Effector memory CD8-positive, alpha-beta T cell (primary cell): ENCODE data around the gene SF3B3.
"Not testable (repeated sequence)": the region's sequence is repeated elsewhere in the genome, so short reads cannot be mapped to it uniquely, and the experiment has no call there.

Experiments
- ATAC-seq: fragments of 150-1000 bp; cut with Tn5 transposase; replicated peaks from 2 replicates; pipeline ENCODE4 v1.10.0; 2021; ENCODE audit warnings: mild to moderate bottlenecking, moderate library complexity
- DNase-seq, 3 experiments: peaks; one replicate each; pipeline ENCODE4 v3.0.0; 2021
- H3K27ac Mint-ChIP-seq, 2 donors: one replicate each; pipeline ENCODE4 v1.8.0; 2022; ENCODE audit warnings: mild to moderate bottlenecking in 2 of 2, mixed read lengths in 2 of 2, moderate library complexity in 2 of 2
- H3K27me3 Mint-ChIP-seq, 2 donors: one replicate each; pipeline ENCODE4 v1.8.0; 2022; ENCODE audit warnings: mixed read lengths in 2 of 2
- H3K36me3 Mint-ChIP-seq: one replicate; pipeline ENCODE4 v1.8.0; 2022; ENCODE audit warnings: mild to moderate bottlenecking, moderate library complexity, mixed read lengths; ENCODE audit not compliant: insufficient read depth
- H3K4me1 Mint-ChIP-seq, 2 donors: one replicate each; pipeline ENCODE4 v1.8.0; 2022; ENCODE audit warnings: low read depth in 2 of 2, mixed read lengths in 2 of 2
- H3K4me3 Mint-ChIP-seq, 2 donors: one replicate each; pipeline ENCODE4 v1.8.0; 2022; ENCODE audit warnings: mild to moderate bottlenecking in 2 of 2, mixed read lengths in 2 of 2, moderate library complexity in 2 of 2
- H3K9me3 Mint-ChIP-seq, 2 donors: one replicate each; pipeline ENCODE4 v1.8.0; 2022; ENCODE audit warnings: mixed read lengths in 2 of 2

SF3B3 gene

DNA sequence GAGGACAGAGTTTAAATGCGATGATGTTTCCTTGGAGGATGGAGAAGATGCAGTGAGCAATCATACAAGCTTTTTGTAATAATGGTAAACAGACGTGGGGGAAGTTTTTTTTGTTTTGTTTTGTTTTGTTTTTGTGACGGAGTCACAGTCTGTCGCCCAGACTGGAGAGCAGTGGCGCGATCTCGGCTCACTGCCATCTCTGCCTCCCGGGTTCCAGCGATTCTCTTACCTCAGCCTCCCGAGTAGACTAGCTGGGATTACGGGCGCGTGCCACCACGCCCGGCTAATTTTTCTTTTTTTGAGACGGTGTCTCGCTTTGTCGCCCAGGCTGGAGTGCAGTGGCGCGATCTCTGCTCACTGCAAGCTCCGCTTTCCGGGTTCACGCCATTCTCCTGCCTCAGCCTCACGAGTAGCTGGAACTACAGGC lies 796 bp downstream of the SF3B3 start:
- H3K9me3 Mint-ChIP-seq, H3K27me3 Mint-ChIP-seq: not testable (repeated sequence)
- Mint-ChIP-seq H3K4me1 (peaks cover 60 to 66% of the 10 kb centered on the region in 2 donors), H3K27ac (peak overlapping the region; percentile 99 to 100), H3K4me3 (peak overlapping the region; percentile 95 to 99), H3K36me3 (peaks cover 83% of the 10 kb centered on the region)
- DNase-seq (peak; percentile 25 to 57 (median 42)), ATAC-seq (peak; percentile 28)

DNA sequence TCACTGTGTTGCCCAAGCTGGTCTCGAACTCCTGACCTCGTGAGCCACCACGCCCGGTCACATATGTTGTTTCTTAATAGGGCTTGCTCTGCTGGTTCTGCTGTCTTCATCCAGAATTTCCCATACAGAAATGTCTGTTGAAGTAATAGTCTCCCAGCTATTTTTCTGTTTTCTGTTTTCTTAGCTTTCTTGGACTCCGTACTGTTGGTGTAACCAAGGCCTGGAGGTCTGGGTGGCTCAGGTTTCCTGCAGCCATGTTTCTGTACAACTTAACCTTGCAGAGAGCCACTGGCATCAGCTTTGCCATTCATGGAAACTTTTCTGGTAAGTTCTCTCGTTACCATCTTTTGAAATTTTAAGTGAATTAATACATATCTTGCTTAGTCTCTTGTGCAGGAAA lies 2.8 kb downstream of the SF3B3 start:
- no peaks in the 10 kb centered on the region for H3K27me3 Mint-ChIP-seq
- H3K4me3 Mint-ChIP-seq = peak overlapping the region; percentile 95 to 99
- H3K4me1 Mint-ChIP-seq = peaks cover 47 to 54% of the 10 kb centered on the region in 2 donors
- ATAC-seq = no peak
- peaks cover 84% of the 10 kb centered on the region for H3K36me3 Mint-ChIP-seq
- H3K9me3 Mint-ChIP-seq = no peaks in the 10 kb centered on the region
- H3K27ac Mint-ChIP-seq = peak overlapping the region; percentile 99 to 100
- DNase-seq = no peak

DNA sequence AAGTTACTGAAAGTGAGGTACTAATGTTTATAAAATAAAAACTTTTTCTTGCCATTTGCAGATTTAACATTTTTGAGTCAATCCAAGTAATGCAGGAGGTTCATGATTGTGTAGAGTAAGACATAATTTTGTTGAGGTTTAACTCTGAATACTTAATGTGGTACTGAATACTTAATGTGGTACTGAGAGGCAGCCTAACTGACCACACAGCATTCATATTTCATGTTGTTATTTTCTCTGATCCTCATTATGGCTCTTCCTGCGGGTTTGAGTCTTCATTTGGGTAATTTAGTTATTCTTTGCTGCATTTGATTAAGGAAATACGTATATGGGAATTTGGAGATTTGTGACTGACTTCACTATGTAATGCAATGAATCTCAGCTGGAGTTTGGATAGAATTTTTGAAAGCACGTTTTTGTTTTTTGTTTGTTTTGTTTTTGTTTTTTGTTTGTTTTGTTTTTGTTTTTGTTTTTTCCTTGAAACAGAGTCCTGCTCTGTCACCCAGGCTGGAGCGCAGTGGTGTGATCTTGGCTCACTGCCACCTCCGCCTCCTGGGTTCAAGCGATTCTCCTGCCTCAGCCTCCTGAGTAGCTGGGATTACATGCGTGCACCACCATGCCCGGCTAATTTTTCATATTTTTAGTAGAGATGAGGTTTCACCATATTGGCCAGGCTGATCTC lies 3.8 kb downstream of the SF3B3 start:
- Mint-ChIP-seq H3K9me3 (no peaks in the 10 kb centered on the region), H3K4me1 (peaks cover 42 to 48% of the 10 kb centered on the region in 2 donors), H3K36me3 (peaks cover 94% of the 10 kb centered on the region), H3K27ac (peak overlapping the region; percentile 6 to 100), H3K4me3 (peak overlapping the region; percentile 95 to 99), H3K27me3 (no peaks in the 10 kb centered on the region)
- ATAC-seq (no peak), DNase-seq (no peak)

DNA sequence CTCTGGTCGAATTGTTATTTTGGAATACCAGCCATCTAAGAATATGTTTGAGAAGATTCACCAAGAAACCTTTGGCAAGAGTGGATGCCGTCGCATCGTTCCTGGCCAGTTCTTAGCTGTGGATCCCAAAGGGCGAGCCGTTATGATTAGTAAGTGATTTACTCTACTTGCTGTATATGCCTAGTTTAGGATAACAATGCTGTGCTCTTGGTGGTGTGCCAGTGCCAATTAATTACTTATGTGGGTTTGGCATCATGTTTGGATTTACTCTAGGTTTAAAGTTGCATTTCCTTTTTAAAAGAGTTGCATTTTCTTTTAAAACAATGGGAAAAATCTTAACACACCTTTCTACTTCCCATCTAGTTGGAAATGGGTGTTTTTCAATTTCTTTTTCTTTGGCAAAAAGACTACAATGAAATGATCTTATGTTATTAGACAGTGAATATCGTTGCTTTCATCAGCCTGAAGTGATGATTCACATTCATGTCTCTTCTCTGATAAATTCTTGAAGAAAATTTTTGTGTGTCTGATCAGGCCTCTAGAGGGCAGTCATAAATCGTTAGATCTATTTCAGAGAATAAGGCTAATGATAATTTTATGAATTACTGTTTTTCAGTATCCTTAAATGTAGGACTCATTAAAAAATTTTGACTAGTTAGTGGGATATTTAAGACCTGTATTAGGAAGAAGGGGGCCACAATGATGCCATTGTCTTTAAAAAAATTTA lies 5.6 kb downstream of the SF3B3 start:
- Mint-ChIP-seq H3K27ac (peak overlapping the region in 1 of 2 donors; percentile 70), H3K36me3 (peaks cover 96% of the 10 kb centered on the region), H3K4me3 (peak overlapping the region; percentile 31 to 55), H3K27me3 (no peaks in the 10 kb centered on the region), H3K4me1 (peaks cover 32 to 46% of the 10 kb centered on the region in 2 donors), H3K9me3 (no peaks in the 10 kb centered on the region)
- ATAC-seq (peak; percentile 24), DNase-seq (peak in 1 of 3 experiments; percentile 23)

DNA sequence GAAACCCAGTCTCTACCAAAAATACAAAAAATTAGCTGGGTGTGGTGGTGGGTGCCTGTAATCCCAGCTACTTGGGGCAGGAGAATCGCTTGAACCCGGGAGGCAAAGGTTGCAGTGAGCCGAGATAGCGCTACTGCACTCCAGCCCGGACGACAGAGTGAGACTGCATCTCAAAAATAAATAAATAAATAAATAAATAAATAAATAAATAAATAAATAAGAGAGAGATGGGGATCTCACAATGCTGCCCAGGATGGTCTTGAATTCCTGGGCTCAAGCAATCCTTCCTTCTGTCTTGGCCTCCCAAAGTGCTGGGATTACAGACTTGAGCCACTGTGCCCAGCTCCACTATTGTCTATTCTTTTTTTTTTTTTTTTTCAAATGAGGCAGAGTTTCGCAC lies 6.3 kb downstream of the SF3B3 start:
- Mint-ChIP-seq H3K36me3 (peaks cover 94% of the 10 kb centered on the region), H3K4me1 (peaks cover 29 to 41% of the 10 kb centered on the region in 2 donors)
- DNase-seq, H3K27ac Mint-ChIP-seq, H3K27me3 Mint-ChIP-seq, H3K9me3 Mint-ChIP-seq, H3K4me3 Mint-ChIP-seq, ATAC-seq: not testable (repeated sequence)

DNA sequence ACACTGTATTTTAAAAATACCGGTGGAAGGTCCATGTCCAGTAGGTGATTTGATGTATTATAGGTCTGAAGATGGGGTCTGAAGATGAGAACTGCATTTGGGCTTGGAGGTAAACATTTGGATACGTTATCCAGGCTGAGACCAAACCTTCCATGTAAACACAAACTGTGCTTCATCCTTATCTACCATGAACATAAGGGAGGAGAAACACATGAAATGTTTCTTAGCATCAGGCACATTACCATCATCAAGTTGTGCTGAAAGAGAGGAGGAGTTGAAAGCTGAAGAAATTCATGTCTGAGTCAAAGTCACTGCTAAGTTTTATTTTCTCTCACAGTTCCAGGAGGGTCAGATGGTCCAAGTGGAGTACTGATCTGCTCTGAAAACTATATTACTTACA lies 11.4 kb downstream of the SF3B3 start:
- no peaks in the 10 kb centered on the region for H3K27me3 Mint-ChIP-seq
- peaks cover 96% of the 10 kb centered on the region for H3K36me3 Mint-ChIP-seq
- ATAC-seq (no peak), DNase-seq (no peak)
- H3K27ac Mint-ChIP-seq = no peak overlapping the region
- no peak overlapping the region for H3K4me3 Mint-ChIP-seq
- H3K4me1 Mint-ChIP-seq = peaks cover 4 to 33% of the 10 kb centered on the region in 2 donors
- H3K9me3 Mint-ChIP-seq = no peaks in the 10 kb centered on the region

DNA sequence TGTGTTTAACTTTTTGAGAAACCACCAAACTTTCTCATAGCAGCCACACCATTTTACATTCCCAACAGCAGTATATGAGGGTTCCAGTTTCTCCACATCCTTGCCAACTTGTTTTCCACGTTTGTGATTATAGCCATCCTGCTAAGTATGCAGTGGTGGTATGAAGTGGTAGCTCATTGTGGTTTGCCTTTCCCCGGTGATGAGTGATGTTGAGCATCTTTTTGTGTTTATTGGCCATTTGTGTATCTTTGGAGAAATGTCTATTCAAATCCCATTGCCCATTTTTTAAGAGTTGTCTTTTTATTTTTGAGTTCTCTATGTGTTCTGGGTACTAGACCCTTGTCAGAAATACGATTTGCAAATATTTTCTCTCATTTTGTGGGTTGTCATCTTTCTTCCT lies 17.4 kb downstream of the SF3B3 start:
- H3K36me3 Mint-ChIP-seq = peaks cover 99% of the 10 kb centered on the region
- no peak for DNase-seq
- no peaks in the 10 kb centered on the region for H3K9me3 Mint-ChIP-seq
- no peak for ATAC-seq
- H3K4me3 Mint-ChIP-seq = no peak overlapping the region
- no peaks in the 10 kb centered on the region for H3K27me3 Mint-ChIP-seq
- H3K4me1 Mint-ChIP-seq = peaks cover 4 to 22% of the 10 kb centered on the region in 2 donors
- H3K27ac Mint-ChIP-seq = peak overlapping the region in 1 of 2 donors; percentile 28

DNA sequence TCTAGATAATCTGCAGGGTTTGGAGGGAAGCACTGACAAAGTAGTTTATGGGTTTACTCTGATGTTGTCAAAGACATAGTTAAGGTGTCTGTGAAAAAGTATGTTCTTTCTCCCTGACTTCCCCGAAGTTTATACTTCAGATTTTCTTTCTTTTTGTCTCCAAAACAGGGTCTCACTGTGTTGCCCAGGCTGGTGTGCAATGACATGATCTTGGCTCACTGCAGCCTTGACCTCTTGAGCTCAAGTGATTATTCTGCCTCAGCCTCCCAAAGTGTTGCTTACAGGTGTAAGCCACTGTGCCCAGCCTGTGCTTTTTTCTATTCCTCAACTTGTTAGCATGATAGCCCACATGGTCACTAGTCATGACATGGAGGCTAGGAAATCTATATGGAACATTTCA lies 20.9 kb downstream of the SF3B3 start:
- no peaks in the 10 kb centered on the region for H3K27me3 Mint-ChIP-seq
- H3K27ac Mint-ChIP-seq = no peak overlapping the region
- no peak overlapping the region for H3K4me3 Mint-ChIP-seq
- no peak for ATAC-seq
- H3K9me3 Mint-ChIP-seq = no peaks in the 10 kb centered on the region
- DNase-seq = no peak
- peaks cover 2 to 17% of the 10 kb centered on the region in 2 donors for H3K4me1 Mint-ChIP-seq
- H3K36me3 Mint-ChIP-seq = peaks cover 95% of the 10 kb centered on the region

DNA sequence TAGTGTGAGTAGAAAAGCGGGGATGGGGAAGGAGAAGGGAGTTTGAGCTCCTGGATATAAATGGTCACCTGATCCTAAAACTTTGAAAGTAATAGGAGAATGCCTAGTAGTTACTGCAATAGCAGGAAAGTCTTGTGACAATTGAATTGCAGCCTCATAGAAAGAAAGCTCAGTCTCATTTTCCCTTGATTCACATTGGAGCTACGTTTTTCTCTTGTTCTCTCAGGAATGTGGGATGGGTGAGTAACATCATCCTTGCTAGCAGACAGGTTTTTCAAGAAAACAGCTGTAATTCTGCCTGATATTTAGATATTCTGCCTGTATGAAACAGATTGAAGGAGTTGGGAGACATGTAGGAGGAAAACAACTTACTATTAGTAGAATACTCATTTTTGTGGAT lies 25.3 kb downstream of the SF3B3 start:
- Mint-ChIP-seq H3K4me1 (peaks cover 2 to 26% of the 10 kb centered on the region in 2 donors), H3K27ac (peak overlapping the region in 1 of 2 donors; percentile 71), H3K9me3 (no peaks in the 10 kb centered on the region), H3K36me3 (peaks cover 80% of the 10 kb centered on the region), H3K27me3 (no peaks in the 10 kb centered on the region), H3K4me3 (no peak overlapping the region)
- DNase-seq = no peak
- no peak for ATAC-seq

DNA sequence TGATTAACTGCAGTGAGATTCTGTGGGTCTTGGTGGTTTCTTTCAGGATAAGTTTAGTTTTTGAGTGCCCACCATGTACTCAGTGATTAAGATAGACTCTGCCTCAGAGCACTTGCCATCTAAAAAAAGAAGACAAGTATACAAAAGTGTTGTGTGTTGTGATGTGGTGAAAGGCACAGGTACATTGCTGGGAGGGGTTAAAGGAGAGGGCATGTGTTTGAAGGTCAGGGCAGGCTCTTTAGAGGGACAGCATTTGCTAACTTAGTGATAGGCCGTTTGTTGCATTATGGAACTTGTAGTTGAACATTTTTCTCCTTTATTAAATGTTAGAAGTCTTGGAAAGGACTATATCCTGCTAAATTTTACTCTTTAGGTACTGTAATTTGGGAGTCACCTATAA lies 26.5 kb downstream of the SF3B3 start:
- peaks cover 2 to 30% of the 10 kb centered on the region in 2 donors for H3K4me1 Mint-ChIP-seq
- DNase-seq (no peak), ATAC-seq (no peak)
- no peaks in the 10 kb centered on the region for H3K27me3 Mint-ChIP-seq
- no peak overlapping the region for H3K4me3 Mint-ChIP-seq
- no peaks in the 10 kb centered on the region for H3K9me3 Mint-ChIP-seq
- H3K27ac Mint-ChIP-seq = peak overlapping the region; percentile 29 to 84
- H3K36me3 Mint-ChIP-seq = peaks cover 80% of the 10 kb centered on the region

DNA sequence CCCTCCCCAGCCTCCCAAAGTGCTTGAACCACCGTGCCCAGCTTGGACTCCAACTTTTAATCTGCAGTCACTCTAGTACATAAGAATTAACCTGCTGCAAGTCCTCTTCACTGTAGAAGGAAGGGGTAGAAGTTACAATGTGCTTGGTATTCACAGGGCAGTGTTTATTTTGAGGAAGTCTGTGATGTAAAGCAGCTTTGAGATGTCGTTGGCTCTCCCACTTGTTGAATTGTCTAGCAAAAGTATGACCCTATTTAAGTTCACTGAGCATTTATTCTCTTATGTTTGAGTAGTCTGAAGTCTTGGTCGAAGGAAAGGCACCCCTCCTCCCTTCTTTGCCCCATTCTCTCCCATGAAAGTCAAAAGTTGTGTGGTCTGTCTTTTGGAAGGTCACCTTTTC lies 28.2 kb downstream of the SF3B3 start:
- Mint-ChIP-seq H3K36me3 (peaks cover 80% of the 10 kb centered on the region), H3K4me1 (peaks cover 2 to 33% of the 10 kb centered on the region in 2 donors), H3K27me3 (no peaks in the 10 kb centered on the region), H3K4me3 (no peak overlapping the region), H3K9me3 (no peaks in the 10 kb centered on the region), H3K27ac (peak overlapping the region in 1 of 2 donors; percentile 13)
- ATAC-seq = no peak
- DNase-seq = no peak

DNA sequence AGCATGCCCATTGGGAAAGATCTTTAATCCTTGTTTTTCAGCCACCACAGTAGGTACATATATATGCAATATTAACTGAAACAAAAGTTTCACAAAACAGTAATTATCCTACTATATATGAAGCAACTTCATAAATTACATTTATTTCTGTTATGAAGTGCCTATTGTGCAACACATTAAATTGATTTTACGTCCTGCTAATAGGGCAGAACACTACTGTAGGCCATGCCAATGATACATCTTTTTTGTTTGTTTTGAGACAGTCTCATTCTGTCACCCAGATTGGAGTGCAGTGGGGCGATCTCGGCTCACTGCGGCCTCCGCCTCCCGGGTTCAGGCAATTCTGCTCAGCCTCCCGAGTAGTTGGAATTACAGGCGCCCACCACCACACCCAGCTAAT lies 29.1 kb downstream of the SF3B3 start:
- ATAC-seq (no peak), DNase-seq (no peak)
- Mint-ChIP-seq H3K9me3 (no peaks in the 10 kb centered on the region), H3K36me3 (peaks cover 80% of the 10 kb centered on the region), H3K27me3 (no peaks in the 10 kb centered on the region), H3K4me3 (no peak overlapping the region), H3K4me1 (peaks cover 2 to 34% of the 10 kb centered on the region in 2 donors), H3K27ac (no peak overlapping the region)

DNA sequence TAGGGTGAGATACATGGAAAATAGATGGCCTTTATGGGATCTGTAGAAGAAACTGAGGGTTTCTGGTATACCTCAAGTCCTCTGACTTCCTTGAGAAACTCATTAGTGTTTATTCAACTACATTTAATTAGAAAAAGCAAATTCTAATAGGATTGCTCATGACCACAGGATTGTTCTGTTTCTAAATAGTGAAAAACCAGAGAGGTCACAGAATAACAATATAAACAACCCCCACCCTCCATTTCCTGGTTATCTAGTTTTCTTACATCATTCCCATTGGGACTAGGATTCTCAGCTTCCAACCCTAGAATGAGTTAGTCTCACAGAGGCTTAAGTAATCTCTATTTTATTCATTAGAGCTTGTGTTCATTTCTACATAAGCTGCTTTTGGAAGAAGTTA lies 30.0 kb downstream of the SF3B3 start:
- ATAC-seq = no peak
- DNase-seq = no peak
- Mint-ChIP-seq H3K4me1 (peaks cover 2 to 28% of the 10 kb centered on the region in 2 donors), H3K4me3 (no peak overlapping the region), H3K27ac (peak overlapping the region in 1 of 2 donors; percentile 7), H3K9me3 (no peaks in the 10 kb centered on the region), H3K27me3 (no peaks in the 10 kb centered on the region), H3K36me3 (peaks cover 80% of the 10 kb centered on the region)

DNA sequence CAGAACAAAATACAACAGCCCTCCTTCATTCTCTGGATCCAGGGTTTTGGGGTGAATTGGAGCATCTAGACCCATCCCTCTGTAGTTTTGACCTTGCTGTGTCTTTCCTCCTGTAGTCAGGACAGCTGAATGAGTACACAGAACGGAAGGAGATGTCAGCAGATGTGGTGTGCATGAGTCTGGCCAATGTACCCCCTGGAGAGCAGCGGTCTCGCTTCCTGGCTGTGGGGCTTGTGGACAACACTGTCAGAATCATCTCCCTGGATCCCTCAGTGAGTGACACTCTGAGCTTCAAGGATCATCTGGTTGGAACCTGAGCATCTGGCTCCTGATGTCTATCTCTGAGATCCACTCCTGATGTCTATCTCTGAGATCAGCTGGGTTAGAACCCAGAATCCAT lies 32.4 kb downstream of the SF3B3 start:
- peaks cover 0 to 18% of the 10 kb centered on the region in 2 donors for H3K4me1 Mint-ChIP-seq

More for the DNA sequence above, 32.4 kb downstream of the SF3B3 start:
- Mint-ChIP-seq H3K36me3 (peaks cover 83% of the 10 kb centered on the region), H3K27me3 (no peaks in the 10 kb centered on the region), H3K27ac (peak overlapping the region; percentile 35 to 78), H3K9me3 (no peaks in the 10 kb centered on the region), H3K4me3 (no peak overlapping the region)
- ATAC-seq (no peak), DNase-seq (no peak)
